NCI-H1092 treated with DMSO at 0.1 percent for 48 hours (cell line): ENCODE data around the gene CELF6.

Experiments used
- DNase-seq: peaks from one replicate; lab custom pipeline; 2025; lab: John Stamatoyannopoulos, UW

The CELF6 gene

DNA sequence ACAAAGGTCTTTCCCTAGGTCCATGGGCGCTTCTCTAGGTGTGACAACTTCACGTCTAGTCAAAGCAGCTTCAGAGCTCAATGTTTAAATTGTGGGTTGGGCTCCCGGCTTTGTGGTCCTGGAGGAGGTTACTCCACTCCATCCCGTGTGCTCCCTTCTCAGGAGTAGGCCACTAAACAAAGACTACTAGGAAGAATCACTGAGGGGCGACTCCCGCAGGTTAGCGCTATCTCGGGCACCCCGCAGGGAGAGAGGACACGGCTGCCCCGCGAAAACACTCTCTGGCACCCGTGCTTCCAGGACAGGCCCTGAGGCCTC lies 48.1 kb downstream of the CELF6 start:
- DNase-seq: no peak

DNA sequence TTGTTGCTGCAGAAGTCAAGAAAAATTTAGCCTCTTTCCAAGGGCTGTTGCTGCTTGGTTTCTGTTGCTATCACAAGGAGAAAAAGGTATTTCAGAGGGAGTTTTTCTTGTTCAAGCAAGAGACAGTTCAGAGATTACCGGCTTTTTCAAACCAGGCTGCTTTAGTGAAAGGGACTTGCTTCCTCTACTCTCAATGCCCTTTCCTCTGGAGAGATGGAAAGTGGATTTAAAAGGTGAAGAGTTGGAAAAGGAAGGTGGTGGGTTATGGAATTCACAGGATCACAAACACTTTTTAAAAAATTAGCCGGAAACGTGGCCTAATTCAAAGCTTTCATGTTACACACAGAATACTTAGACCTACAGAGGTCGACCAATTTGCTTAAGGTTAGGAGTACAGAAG lies 48.7 kb downstream of the CELF6 start:
- no peak for DNase-seq

DNA sequence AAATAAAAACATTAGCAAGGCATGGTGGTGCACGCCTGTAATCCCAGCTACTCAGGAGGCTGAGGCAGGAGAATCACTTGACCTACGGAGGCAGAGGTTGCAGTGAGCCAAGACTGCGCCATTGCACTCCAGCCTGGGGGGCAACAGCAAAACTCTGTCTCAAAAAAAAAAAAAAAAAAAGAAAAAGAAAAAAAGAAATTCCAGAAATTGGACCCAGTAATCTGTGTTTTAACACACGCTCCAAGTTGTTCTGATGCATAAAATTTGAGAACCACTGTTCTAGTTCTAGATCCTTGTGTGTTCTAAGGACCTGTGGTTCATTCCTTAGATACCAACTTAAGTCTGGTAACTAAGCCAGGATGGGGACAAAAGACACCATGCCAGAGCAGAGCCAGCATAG lies 50.2 kb downstream of the CELF6 start:
- DNase-seq: no peak

- no peak for DNase-seq
These were observed 54.9 kb downstream of the CELF6 start for GRCh38 chr15:72265031-72265430.

GRCh38 chr15:72252663-72253299 lies 67.2 kb downstream of the CELF6 start:
- DNase-seq: no peak

DNA sequence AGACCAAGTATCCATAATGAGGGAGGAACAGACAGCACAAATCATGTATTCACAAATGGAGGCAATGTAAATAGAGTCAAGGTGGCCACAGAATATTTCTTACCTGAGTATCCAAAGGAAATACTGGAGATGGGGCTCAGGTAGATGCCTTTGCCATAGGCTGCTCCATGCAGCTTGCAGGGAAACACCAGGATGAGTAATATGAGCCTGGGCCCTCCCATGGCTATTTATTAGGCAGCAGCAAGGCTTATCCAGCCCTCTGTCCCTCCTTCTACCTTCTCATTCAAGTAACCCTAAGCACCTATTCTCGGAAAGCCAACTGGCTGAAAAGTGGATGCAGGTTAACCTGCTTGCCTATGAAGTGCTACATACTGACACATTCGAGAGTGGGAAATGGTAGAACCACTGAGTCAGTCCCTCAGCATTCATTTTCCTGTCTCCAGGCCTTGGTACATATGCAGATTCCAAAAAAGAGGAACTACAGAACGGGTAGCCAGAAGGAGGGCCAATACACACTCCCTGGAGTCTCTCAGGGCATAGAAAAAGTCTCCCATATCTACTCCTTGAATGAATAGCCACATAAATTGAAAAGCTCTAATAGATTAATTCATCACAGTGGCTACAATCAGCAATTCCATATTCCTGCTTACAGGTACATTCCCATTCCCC lies 70.7 kb downstream of the CELF6 start:
- no peak for DNase-seq

DNA sequence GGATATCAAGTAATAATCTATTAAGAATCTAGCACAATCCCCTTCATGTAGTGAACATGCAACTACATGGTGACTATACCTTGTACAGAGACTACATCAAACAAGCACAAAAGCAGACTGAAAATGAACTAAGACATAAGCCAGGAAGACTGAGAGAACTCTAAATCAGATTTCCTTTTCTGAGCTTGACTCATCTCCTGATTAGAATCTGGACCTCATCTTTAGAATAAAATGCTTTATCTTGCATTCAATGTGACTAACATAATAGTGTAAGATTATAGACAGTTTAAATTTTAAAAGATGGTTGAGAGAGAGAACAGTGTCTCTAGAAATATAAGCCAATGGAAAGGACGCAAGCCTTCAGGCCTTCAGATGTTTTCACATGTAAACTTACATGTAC lies 71.4 kb downstream of the CELF6 start:
- no peak for DNase-seq

DNA sequence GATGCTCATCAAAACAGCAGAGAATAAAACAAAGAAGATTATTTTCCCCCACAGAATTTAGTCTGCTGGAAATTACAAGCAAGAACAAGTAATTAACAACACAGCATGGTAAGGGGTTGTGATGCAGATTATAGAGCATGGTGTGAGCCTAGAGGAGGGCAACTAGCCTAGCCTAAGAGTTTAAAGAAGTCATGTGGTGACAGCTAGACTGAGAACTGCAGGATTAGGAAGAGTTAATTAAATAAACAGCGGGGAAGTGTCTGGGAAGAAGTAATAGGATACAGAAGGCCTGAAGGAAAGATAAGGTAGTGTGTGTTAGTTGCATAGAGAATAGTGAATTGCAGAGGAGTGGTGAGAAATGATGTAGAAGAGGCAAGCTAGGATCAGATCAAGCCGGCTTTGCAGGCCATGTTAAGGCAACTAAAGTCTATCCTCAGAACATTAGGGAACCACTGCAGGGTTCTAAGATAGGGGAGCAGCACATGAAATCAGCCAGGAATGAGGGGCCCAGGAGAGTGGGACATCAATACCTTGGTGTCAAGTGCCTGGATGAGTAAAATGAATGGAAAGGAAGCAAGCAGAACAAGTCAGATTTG lies 77.1 kb downstream of the CELF6 start:
- no peak for DNase-seq

DNA sequence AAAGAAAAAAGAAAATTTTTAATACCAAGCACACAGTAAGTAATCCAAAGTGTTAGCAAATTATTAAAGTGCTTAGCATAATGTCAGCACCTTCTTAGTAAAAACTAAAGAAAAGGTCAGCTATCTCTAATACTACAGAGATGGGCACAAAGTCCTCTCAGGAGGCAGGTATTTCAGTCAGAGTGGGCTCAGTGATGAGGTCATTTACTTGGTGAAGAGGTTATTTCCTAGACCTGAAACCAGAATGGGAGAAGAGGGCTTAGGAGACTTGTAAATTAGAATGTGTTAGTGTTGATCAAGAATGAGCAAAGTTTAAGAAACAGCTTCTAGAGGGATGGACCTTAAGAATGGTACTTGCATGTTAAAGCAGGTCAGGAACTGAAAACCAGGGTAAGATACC lies 80.3 kb downstream of the CELF6 start:
- no peak for DNase-seq

- no peak for DNase-seq
These were observed 81.4 kb downstream of the CELF6 start for GRCh38 chr15:72238586-72238985.

- DNase-seq: no peak
These were observed 82.1 kb downstream of the CELF6 start for GRCh38 chr15:72237853-72238224.

- DNase-seq: no peak
These were observed 82.7 kb downstream of the CELF6 start for GRCh38 chr15:72237029-72237852.

DNA sequence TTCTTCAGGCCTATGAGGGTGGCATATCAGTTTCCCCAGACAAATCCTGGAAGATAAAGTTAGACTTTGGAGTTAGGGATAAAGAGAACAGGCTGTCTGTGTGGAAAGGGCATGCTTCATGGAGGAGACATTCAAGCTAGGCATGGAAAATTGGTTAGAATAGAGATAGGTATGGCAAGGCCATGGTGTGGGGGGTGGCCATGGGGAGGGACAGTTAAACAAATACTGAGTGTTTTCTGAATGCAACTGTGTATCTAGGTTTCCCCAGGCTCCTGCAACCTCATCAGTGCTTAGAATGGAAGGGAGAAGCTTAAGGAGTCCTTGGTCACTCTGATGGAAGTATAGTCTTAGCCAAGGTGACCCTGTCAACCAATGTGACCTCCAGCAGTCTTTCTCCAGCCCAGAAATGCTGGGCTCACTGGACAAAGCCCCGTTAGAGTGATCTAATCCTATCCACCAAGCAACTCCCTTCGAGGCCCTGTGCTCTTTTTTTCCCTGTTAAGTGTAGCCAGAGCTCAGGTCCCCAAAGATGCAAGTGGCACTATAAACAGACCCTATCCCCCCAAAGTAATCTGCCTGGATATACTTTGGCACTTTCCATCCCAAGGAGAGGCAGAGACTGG lies 83.5 kb downstream of the CELF6 start:
- no peak for DNase-seq

- DNase-seq: no peak
These were observed 84.7 kb downstream of the CELF6 start for GRCh38 chr15:72235298-72235697.
